Measurements from ENCODE around the gene FGF3.

The FGF3 gene

GRCh38 chr11:69864686-69865661 lies 45.8 kb upstream of the FGF3 start:
- DNase-seq (ENCODE audit: low read depth): no peak
- H3K4me3 ChIP-seq (ENCODE audit: low read depth, low read length): no peak overlapping the region
- TF ChIP-seq, protein P1, sequence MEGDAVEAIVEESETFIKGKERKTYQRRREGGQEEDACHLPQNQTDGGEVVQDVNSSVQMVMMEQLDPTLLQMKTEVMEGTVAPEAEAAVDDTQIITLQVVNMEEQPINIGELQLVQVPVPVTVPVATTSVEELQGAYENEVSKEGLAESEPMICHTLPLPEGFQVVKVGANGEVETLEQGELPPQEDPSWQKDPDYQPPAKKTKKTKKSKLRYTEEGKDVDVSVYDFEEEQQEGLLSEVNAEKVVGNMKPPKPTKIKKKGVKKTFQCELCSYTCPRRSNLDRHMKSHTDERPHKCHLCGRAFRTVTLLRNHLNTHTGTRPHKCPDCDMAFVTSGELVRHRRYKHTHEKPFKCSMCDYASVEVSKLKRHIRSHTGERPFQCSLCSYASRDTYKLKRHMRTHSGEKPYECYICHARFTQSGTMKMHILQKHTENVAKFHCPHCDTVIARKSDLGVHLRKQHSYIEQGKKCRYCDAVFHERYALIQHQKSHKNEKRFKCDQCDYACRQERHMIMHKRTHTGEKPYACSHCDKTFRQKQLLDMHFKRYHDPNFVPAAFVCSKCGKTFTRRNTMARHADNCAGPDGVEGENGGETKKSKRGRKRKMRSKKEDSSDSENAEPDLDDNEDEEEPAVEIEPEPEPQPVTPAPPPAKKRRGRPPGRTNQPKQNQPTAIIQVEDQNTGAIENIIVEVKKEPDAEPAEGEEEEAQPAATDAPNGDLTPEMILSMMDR (IDR thresholded peaks at IDR 0.05; ENCODE audit: low read depth, low read length, missing control alignments): no peak

DNA sequence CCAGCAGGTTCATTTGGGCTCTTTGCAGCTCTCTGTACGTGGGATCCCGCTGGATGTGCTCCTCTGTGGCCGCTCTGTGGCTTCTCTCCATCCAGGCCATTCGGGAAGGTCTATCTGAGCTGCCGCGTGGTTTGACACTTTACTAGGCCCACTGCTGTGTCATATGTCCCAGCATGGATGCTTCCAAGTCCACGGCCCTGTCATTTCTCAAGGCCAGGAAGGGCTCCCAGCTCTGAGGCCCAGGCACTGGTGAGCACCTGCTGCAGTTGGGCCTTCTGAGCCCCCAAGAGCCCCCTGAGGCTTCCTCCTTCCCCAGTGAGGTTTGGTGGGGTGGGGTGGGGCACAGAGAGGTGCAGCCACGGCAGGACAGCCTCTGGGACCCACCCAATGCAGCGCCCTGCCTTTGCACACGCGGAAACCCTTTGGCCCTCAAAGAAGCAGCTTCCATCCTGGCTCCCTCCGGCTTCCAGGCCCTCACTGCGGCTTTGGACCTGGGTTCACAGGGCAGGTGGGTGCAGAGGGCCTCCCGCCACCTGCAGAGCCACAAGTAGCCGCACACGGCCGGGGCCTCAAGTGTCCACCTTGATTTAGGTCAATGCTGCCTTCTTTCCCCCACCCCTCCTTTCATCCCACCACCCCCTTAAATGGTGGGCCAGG lies 44.5 kb upstream of the FGF3 start:
- no peak for DNase-seq (ENCODE audit: low read depth)
- no peak overlapping the region for H3K4me3 ChIP-seq (ENCODE audit: low read depth, low read length)
- TF ChIP-seq, protein P1 (IDR thresholded peaks at IDR 0.05; ENCODE audit: low read depth, low read length, missing control alignments): no peak

- no peak for DNase-seq (ENCODE audit: low read depth)
- no peak overlapping the region for H3K4me3 ChIP-seq (ENCODE audit: low read depth, low read length)
- TF ChIP-seq, protein P1 (IDR thresholded peaks at IDR 0.05; ENCODE audit: low read depth, low read length, missing control alignments): no peak
Observed at GRCh38 chr11:69862797-69863543, 43.8 kb upstream of the FGF3 start.

DNA sequence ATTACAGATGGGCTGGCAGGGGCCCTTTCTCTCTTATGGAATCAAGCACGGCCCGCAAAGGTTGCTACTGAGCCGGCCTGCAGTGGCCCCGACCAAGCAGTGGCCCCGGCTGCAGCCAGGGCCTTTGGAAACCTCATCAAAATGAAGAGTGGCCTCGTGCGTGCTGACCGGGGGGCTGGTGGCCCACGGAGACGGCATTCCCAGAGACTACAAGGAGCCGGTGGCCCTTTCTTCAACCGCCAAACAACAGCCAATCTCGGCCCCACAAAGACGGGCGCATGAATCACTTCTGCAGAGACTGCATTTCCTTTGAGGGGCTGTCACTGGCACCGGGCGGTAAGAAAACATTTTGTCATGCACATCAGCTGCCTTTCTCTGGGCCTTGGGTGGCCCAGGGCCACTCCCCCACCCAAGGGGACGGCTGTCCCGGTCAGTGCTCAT lies 43.1 kb upstream of the FGF3 start:
- no peak for DNase-seq (ENCODE audit: low read depth)
- H3K4me3 ChIP-seq (ENCODE audit: low read depth, low read length): no peak overlapping the region
- TF ChIP-seq, protein P1 (IDR thresholded peaks at IDR 0.05; ENCODE audit: low read depth, low read length, missing control alignments): no peak

DNA sequence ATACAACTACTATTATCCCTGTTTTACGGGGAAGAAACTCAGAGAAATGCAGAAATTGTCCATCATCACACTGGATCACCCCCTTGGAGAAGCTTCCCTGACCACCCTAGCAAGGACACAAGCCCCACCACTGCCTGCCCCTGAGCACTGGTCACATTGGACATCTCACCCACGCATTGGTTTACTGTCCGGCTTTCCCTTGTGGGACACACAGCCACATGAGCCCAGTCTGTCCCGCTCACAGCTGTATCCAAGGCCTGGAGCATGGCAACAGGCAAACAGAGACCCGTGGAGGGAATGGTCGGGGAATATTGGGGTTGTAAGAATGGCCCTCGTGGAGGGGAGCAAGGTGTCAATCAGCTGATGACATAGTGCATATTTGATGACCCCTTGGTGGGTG lies 42.7 kb upstream of the FGF3 start:
- TF ChIP-seq, protein P1 (IDR thresholded peaks at IDR 0.05; ENCODE audit: low read depth, low read length, missing control alignments): no peak
- no peak overlapping the region for H3K4me3 ChIP-seq (ENCODE audit: low read depth, low read length)
- DNase-seq (ENCODE audit: low read depth): no peak

DNA sequence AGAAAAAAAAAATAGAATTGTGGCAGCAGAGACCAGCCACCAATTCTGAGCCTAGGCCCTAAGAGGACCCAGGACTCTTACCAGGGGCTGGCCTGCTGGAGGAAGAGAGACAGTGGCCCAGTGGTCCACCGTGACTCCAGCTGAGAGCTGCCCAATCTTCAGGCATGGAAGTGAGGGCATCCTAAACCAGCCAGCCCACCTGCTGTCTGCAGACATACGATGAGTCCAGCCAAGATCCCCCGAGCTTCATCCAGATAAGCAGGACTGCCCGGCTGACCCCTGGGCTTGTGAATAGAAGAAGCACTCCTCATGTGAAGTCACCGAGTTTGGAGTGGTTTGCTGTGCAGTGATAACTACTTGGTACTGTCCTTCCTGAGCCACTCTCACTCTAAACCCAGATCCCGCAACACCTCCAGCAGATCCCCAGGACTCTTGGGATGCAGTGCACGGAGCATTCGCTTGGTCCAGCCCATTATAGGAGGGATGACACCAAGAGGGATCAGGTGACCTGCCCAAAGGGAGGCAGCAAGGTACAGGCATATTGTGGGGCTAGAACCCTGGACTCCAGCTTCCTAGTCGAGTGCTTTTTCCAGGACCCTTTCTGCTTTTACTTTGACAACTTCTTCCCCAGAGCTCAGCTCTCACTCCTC lies 41.7 kb upstream of the FGF3 start:
- DNase-seq (ENCODE audit: low read depth): no peak
- no peak overlapping the region for H3K4me3 ChIP-seq (ENCODE audit: low read depth, low read length)
- TF ChIP-seq, protein P1 (IDR thresholded peaks at IDR 0.05; ENCODE audit: low read depth, low read length, missing control alignments): no peak
